ENCODE measurements around the gene CPSF7.

Gene CPSF7

GRCh38 chr11:61353131-61354067 lies 76.4 kb downstream of the CPSF7 start:
- DNase-seq, result no peak

Data from Kasumi-1 (cell line).